Midbrain (tissue), 1 donor: ENCODE results near the gene RPS6KA2.
"Not testable (repeated sequence)": the region's sequence is repeated elsewhere in the genome, so short reads cannot be mapped to it uniquely, and the experiment has no call there.

Experiments used
- DNase-seq: peaks from one replicate; lab custom pipeline; 2025; lab: John Stamatoyannopoulos, UW

The RPS6KA2 gene

GRCh38 chr6:166591961-166592520 is 35.0 kb downstream of the RPS6KA2 start:
- no peak for DNase-seq

GRCh38 chr6:166591026-166591425 is 36.0 kb downstream of the RPS6KA2 start:
- DNase-seq: no peak

- no peak for DNase-seq
These were observed 37.1 kb downstream of the RPS6KA2 start for GRCh38 chr6:166589786-166590574.

GRCh38 chr6:166589337-166589731 is 37.7 kb downstream of the RPS6KA2 start:
- no peak for DNase-seq

- no peak for DNase-seq
These were observed 38.2 kb downstream of the RPS6KA2 start for GRCh38 chr6:166588691-166589336.

- DNase-seq: no peak
These were observed 39.2 kb downstream of the RPS6KA2 start for GRCh38 chr6:166587631-166588413.

- DNase-seq: no peak
These were observed 40.5 kb downstream of the RPS6KA2 start, which contains the start of gene RAMACL for GRCh38 chr6:166586424-166587156. Gene RAMACL, minus strand, starts transcription at chr6:166586678. Its CDS starts 201 bp downstream, at chr6:166586477.

GRCh38 chr6:166584853-166585429 is 42.1 kb downstream of the RPS6KA2 start:
- DNase-seq: no peak

GRCh38 chr6:166584155-166584554 is 42.9 kb downstream of the RPS6KA2 start:
- DNase-seq: no peak

GRCh38 chr6:166583230-166583965 is 43.7 kb downstream of the RPS6KA2 start:
- DNase-seq: no peak

- no peak for DNase-seq
These were observed 44.8 kb downstream of the RPS6KA2 start for GRCh38 chr6:166582258-166582657.

GRCh38 chr6:166581801-166582200 is 45.2 kb downstream of the RPS6KA2 start:
- DNase-seq: not testable (repeated sequence)

GRCh38 chr6:166581091-166581511 is 46.0 kb downstream of the RPS6KA2 start:
- no peak for DNase-seq

- no peak for DNase-seq
These were observed 46.7 kb downstream of the RPS6KA2 start for GRCh38 chr6:166580076-166581050.

GRCh38 chr6:166579237-166579850 is 47.7 kb downstream of the RPS6KA2 start:
- DNase-seq: no peak

GRCh38 chr6:166578536-166579236 is 48.4 kb downstream of the RPS6KA2 start:
- no peak for DNase-seq

- no peak for DNase-seq
These were observed 51.8 kb downstream of the RPS6KA2 start for GRCh38 chr6:166575205-166575604.
